ENCODE measurements around the gene GDPD5. TPM values are rescaled to one million over a fixed set of nuclear protein-coding genes. Genes with fewer than 3 reads are reported as not detected.

The GDPD5 gene
- total and polyA plus RNA-seq, 9 of the 15 experiments (the other 6 are each of a cell fraction or from before 2014, with no cell fraction given) = 0.32 to 27.3 (median 8.0) TPM

GRCh38 chr11:75558939-75559843 lies 33.5 kb upstream of the GDPD5 start (continued):
- TF ChIP-seq CREB1 (IDR thresholded peaks at IDR 0.05) = no peak
- no peak for TF ChIP-seq CREB1 (CRISPR knock-in tag; IDR thresholded peaks at IDR 0.05)
- TF ChIP-seq SP1 (CRISPR knock-in tag; IDR thresholded peaks at IDR 0.05) = no peak
- no peak for TF ChIP-seq ZNF3 (CRISPR knock-in tag; IDR thresholded peaks at IDR 0.05)
- TF ChIP-seq PTRF (tag; IDR thresholded peaks at IDR 0.05) = no peak
- TF ChIP-seq SNAPC5 (CRISPR knock-in tag; IDR thresholded peaks at IDR 0.05) = no peak
- TF ChIP-seq ZNF277 (CRISPR knock-in tag; IDR thresholded peaks at IDR 0.05; ENCODE audit: borderline replicate concordance) = no peak
- no peak for TF ChIP-seq NR2C2 (CRISPR knock-in tag; IDR thresholded peaks at IDR 0.05)
- TF ChIP-seq NR2C2 (tag; IDR thresholded peaks at IDR 0.05) = peak; percentile 75
- TF ChIP-seq RBM34 (IDR thresholded peaks at IDR 0.05; ENCODE audit: borderline replicate concordance, insufficient read depth, low read length) = no peak
- no peak for TF ChIP-seq CCAR2 (IDR thresholded peaks at IDR 0.05; ENCODE audit: low read depth, low read length)
- TF ChIP-seq CXXC5 (CRISPR knock-in tag; IDR thresholded peaks at IDR 0.05) = 0 out of 2 replicates have a peak, but pooled peaks have one; percentile 13
- no peak for TF ChIP-seq POLR2G (IDR thresholded peaks at IDR 0.05; ENCODE audit: low read depth, low read length)
- no peak for TF ChIP-seq PURB (CRISPR knock-in tag; IDR thresholded peaks at IDR 0.05; ENCODE audit: low read depth)
- TF ChIP-seq YY1 (IDR thresholded peaks at IDR 0.05; ENCODE audit: borderline replicate concordance in 1 of 3, control insufficient read depth in 1 of 3, extremely low read depth in 1 of 3, insufficient read depth in 3 of 3, insufficient read length in 1 of 3, insufficient replicate concordance in 2 of 3, low read depth in 1 of 3, low read length in 2 of 3) = no peak
- no peak for TF ChIP-seq GTF2F1 (IDR thresholded peaks at IDR 0.05; ENCODE audit: low read depth, low read length)
- TF ChIP-seq ZBTB7A (IDR thresholded peaks at IDR 0.05; ENCODE audit: borderline replicate concordance, control insufficient read depth, low read depth, low read length) = peak; percentile 60; the same call in 1 of the 2 replicates
- no peak for TF ChIP-seq FOXP1 (CRISPR knock-in tag; IDR thresholded peaks at IDR 0.05)
- no peak for TF ChIP-seq ZNF347 (CRISPR knock-in tag; IDR thresholded peaks at IDR 0.05; ENCODE audit: low read depth)
- TF ChIP-seq, protein P1, sequence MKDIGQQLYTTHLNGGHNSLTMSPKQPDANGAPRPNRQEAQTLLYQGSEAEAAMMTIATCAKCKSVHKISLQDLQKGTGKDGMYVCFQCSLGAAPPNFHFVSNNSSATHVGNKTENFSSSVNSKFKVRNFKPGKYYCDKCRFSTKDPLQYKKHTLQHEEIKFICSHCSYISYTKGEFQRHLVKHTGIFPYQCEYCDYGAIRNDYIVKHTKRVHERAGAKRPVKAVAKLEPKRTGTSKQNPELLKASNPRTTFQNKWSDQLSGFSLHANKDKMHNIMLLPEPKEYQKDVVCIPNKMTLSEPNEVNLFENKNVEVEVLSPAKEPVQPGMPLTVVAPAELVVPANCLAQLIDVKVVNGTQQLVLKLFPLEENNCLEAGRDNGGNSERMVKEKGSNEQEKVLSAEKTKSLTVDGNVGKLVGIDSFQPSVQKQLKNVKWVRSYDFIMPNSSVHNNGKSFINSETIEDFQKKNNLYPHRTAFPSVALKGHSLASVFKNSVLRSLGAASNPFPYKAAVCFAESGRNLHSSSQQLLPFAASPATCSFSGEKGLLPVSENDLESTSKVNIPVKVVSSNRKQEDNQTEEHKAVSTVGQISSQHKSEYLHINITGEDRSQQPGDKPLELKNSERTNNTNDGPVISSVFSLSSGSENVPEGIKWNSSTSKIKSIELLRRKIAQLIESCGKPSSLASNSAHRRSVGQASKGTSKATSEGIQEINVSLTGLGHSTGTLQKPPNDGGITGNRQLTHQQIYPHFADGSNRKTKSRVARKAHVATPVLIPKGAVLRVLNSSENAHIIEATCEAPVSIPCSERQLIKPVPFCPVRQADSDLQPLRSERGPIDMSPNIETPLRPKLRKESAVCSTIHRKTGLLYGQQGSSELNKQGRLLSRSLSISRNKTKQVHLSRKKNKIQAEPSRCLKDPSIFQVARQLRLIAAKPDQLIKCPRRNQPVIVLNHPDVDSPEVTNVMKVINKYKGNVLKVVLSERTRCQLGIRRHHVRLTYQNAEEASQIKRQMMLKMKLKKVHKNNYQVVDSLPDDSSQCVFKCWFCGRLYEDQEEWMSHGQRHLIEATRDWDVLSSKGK (CRISPR knock-in tag; IDR thresholded peaks at IDR 0.05) = no peak
- no peak for TF ChIP-seq NFXL1 (CRISPR knock-in tag; IDR thresholded peaks at IDR 0.05)
- no peak for TF ChIP-seq SMAD2 (IDR thresholded peaks at IDR 0.05; ENCODE audit: low read depth, low read length)
